Caki2 (cell line): Measurements from ENCODE around the gene IQCE. TPM values are rescaled to one million over a fixed set of nuclear protein-coding genes. Genes with fewer than 3 reads are reported as not detected.

Experiments
- DNase-seq: peaks from one replicate; pipeline ENCODE4 v3.0.0-alpha.2; 2015; ENCODE audit warnings: low read depth
- in situ Hi-C: cut with HindIII; loops from 2 replicates; pipeline ENCODE4 v1.10.0; 2016; ENCODE audit warnings: low sequenced_read_pairs, low pct_unique_long_range_greater_than_20kb, mixed read lengths
- total RNA-seq: library from RNA; depleted of rRNA; stranded (reverse); fragments of >200 nt; shearing (Covaris generic); gene quantifications from 2 replicates; pipeline ENCODE4 v1.2.3, GENCODE V29; 2014; ENCODE audit warnings: low replicate concordance

Gene IQCE
- total RNA-seq, 1 experiment from 2014 or later: 32.5 TPM

GRCh38 chr7:2519119-2519930, 39.5 kb upstream of the IQCE start, which contains the start of gene LFNG:
TSS of gene LFNG (plus strand) at chr7:2519774. CDS start at chr7:2519862, 88 bp downstream.
- DNase-seq: peak; percentile 90
- in situ Hi-C loops: no loop called here

- in situ Hi-C loops: no loop called here
- DNase-seq: peak; percentile 42
Measured at GRCh38 chr7:2520131-2520760, 38.5 kb upstream of the IQCE start.

- in situ Hi-C loops: no loop called here
- no peak for DNase-seq
Measured at GRCh38 chr7:2520761-2521290, 38.0 kb upstream of the IQCE start.

GRCh38 chr7:2521341-2521745, 37.4 kb upstream of the IQCE start:
- in situ Hi-C loops: no loop called here

GRCh38 chr7:2521952-2522591, 36.7 kb upstream of the IQCE start:
- in situ Hi-C loops: no loop called here

More at GRCh38 chr7:2521341-2521745, 37.4 kb upstream of the IQCE start:
- no peak for DNase-seq

GRCh38 chr7:2522780-2523433, 35.9 kb upstream of the IQCE start:
- DNase-seq: peak; percentile 54

More at GRCh38 chr7:2521952-2522591, 36.7 kb upstream of the IQCE start:
- peak; percentile 39 for DNase-seq

GRCh38 chr7:2523461-2523936, 35.3 kb upstream of the IQCE start:
- peak; percentile 45 for DNase-seq
- in situ Hi-C loops: no loop called here

More at GRCh38 chr7:2522780-2523433, 35.9 kb upstream of the IQCE start:
- in situ Hi-C loops: no loop called here

- in situ Hi-C loops: no loop called here
- DNase-seq: peak; percentile 76
Measured at GRCh38 chr7:2523941-2524807, 34.6 kb upstream of the IQCE start.

GRCh38 chr7:2524808-2525657, 33.7 kb upstream of the IQCE start:
- in situ Hi-C loops: no loop called here
- no peak for DNase-seq

- in situ Hi-C loops: no loop called here
- DNase-seq: no peak
Measured at GRCh38 chr7:2525658-2526630, 32.8 kb upstream of the IQCE start.

GRCh38 chr7:2526659-2527504, 31.9 kb upstream of the IQCE start:
- in situ Hi-C loops: no loop called here
- no peak for DNase-seq

GRCh38 chr7:2527505-2528467, 31.0 kb upstream of the IQCE start:
- in situ Hi-C loops: no loop called here
- DNase-seq: peak; percentile 83

- in situ Hi-C loops: no loop called here
- DNase-seq: no peak
Measured at GRCh38 chr7:2528481-2529095, 30.2 kb upstream of the IQCE start.
